Measurements from ENCODE around the gene ITGB5.

DNA sequence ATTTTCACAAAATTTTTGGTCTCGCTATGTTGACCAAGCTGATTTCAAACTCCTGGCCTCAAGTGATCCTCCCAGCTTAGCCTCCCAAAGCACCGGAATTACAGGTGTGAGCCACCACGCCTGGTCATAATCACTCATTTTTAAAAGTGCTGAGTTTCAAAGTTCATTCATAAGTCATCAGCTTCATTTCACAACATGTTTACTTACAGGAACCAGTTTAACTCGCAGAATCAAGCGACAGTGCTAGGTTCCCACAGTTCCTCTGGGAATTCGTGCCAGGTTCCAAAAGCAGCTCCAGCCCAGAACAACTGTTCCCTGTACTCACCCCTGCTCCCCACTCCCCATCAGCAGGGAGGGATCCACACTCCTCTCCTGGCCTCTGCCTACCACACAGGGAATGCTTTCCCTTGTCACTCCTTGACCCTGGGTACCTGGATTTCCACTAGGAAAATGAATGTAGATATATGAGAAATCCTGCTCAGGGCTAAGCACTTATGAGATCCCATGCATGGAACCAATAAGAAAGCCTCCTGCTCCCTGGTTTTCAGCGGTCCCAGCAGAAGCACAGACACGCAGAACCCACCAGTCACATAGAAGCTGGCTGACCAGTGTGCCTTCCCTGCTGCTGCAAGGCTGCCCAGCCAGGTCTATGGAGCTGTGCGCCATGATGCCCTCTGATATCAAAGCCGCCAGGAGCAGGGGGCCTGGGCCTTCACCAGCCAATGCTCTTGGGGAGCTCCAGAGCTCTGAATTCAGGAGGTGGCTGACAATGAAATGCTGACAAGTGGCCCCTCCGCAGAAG, 72.3 kb downstream of the ITGB5 start:
- peak; percentile 82 to 88 for TF ChIP-seq RXRA (IDR thresholded peaks at IDR 0.05)
- TF ChIP-seq SP1 (IDR thresholded peaks at IDR 0.05), result peak; percentile 85
- TF ChIP-seq RAD21 (IDR thresholded peaks at IDR 0.05), result peak; percentile 60 to 61
- TF ChIP-seq YY1 (IDR thresholded peaks at IDR 0.05), result peak; percentile 66
- TF ChIP-seq, protein P1, sequence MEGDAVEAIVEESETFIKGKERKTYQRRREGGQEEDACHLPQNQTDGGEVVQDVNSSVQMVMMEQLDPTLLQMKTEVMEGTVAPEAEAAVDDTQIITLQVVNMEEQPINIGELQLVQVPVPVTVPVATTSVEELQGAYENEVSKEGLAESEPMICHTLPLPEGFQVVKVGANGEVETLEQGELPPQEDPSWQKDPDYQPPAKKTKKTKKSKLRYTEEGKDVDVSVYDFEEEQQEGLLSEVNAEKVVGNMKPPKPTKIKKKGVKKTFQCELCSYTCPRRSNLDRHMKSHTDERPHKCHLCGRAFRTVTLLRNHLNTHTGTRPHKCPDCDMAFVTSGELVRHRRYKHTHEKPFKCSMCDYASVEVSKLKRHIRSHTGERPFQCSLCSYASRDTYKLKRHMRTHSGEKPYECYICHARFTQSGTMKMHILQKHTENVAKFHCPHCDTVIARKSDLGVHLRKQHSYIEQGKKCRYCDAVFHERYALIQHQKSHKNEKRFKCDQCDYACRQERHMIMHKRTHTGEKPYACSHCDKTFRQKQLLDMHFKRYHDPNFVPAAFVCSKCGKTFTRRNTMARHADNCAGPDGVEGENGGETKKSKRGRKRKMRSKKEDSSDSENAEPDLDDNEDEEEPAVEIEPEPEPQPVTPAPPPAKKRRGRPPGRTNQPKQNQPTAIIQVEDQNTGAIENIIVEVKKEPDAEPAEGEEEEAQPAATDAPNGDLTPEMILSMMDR (IDR thresholded peaks at IDR 0.05; ENCODE audit: low read depth, low read length, missing input control), result no peak
- TF ChIP-seq GABPA (IDR thresholded peaks at IDR 0.05 in 1 of 2, conservative IDR thresholded peaks at IDR 0.05 in 1 of 2), result peak in 1 of 2 donors; percentile 57
- TF ChIP-seq, protein P2, sequence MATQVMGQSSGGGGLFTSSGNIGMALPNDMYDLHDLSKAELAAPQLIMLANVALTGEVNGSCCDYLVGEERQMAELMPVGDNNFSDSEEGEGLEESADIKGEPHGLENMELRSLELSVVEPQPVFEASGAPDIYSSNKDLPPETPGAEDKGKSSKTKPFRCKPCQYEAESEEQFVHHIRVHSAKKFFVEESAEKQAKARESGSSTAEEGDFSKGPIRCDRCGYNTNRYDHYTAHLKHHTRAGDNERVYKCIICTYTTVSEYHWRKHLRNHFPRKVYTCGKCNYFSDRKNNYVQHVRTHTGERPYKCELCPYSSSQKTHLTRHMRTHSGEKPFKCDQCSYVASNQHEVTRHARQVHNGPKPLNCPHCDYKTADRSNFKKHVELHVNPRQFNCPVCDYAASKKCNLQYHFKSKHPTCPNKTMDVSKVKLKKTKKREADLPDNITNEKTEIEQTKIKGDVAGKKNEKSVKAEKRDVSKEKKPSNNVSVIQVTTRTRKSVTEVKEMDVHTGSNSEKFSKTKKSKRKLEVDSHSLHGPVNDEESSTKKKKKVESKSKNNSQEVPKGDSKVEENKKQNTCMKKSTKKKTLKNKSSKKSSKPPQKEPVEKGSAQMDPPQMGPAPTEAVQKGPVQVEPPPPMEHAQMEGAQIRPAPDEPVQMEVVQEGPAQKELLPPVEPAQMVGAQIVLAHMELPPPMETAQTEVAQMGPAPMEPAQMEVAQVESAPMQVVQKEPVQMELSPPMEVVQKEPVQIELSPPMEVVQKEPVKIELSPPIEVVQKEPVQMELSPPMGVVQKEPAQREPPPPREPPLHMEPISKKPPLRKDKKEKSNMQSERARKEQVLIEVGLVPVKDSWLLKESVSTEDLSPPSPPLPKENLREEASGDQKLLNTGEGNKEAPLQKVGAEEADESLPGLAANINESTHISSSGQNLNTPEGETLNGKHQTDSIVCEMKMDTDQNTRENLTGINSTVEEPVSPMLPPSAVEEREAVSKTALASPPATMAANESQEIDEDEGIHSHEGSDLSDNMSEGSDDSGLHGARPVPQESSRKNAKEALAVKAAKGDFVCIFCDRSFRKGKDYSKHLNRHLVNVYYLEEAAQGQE (IDR thresholded peaks at IDR 0.05), result peak; percentile 79
- TF ChIP-seq HNF4G (IDR thresholded peaks at IDR 0.05), result peak; percentile 61
- TF ChIP-seq TAF1 (conservative IDR thresholded peaks at IDR 0.05), result no peak
- TF ChIP-seq FOXA1 (IDR thresholded peaks at IDR 0.05), result peak; percentile 94
- peak in 1 of 2 donors; percentile 62 for TF ChIP-seq EGR1 (IDR thresholded peaks at IDR 0.05; ENCODE audit: low read depth in 2 of 2)
- TF ChIP-seq JUND (IDR thresholded peaks at IDR 0.05), result peak; percentile 72 to 87

Data from liver (tissue), 3 donors.